ENCODE measurements around the gene SOX11.
"Not testable (repeated sequence)": the region's sequence is repeated elsewhere in the genome, so short reads cannot be mapped to it uniquely, and the experiment has no call there.

SOX11 gene

GRCh38 chr2:5691985-5692529 lies at the start of gene SOX11:
Gene SOX11, plus strand, starts transcription at chr2:5692384. Its CDS starts 338 bp downstream, at chr2:5692722.
- no peaks in the 10 kb centered on the region for H3K9me3 ChIP-seq (ENCODE audit: control insufficient read depth in 2 of 2, low read length in 2 of 2)
- H3K9ac ChIP-seq (ENCODE audit: low read length in 2 of 2) = no peak within 1 kb of the TSS
- peaks cover 21% of the 10 kb centered on the region for H3K4me1 ChIP-seq (ENCODE audit: control insufficient read depth, insufficient read depth, low read length)
- peak within 1 kb of the TSS in 1 of 2 donors; percentile 58 for H3K4me3 ChIP-seq (ENCODE audit: low read length in 2 of 2)
- peaks cover 25 to 70% of the 10 kb centered on the region in 2 donors for H3K27me3 ChIP-seq (ENCODE audit: control insufficient read depth in 1 of 2, insufficient read depth in 2 of 2, low read length in 2 of 2)
- H3K36me3 ChIP-seq (ENCODE audit: control insufficient read depth in 2 of 2, insufficient read depth in 2 of 2, low read length in 2 of 2) = no peaks in the 10 kb centered on the region
- H3K27ac ChIP-seq (ENCODE audit: low read length) = no peak within 1 kb of the TSS

- H3K27me3 ChIP-seq (ENCODE audit: control insufficient read depth in 1 of 2, insufficient read depth in 2 of 2, low read length in 2 of 2); H3K9ac ChIP-seq (ENCODE audit: low read length in 2 of 2); H3K36me3 ChIP-seq (ENCODE audit: control insufficient read depth in 2 of 2, insufficient read depth in 2 of 2, low read length in 2 of 2); H3K4me1 ChIP-seq (ENCODE audit: control insufficient read depth, insufficient read depth, low read length); H3K4me3 ChIP-seq (ENCODE audit: low read length in 2 of 2); H3K27ac ChIP-seq (ENCODE audit: low read length); H3K9me3 ChIP-seq (ENCODE audit: control insufficient read depth in 2 of 2, low read length in 2 of 2): not testable (repeated sequence)
Measured at GRCh38 chr2:5652734-5653133, 39.5 kb upstream of the SOX11 start.

- not testable (repeated sequence) for H3K9ac ChIP-seq (ENCODE audit: low read length in 2 of 2); H3K9me3 ChIP-seq (ENCODE audit: control insufficient read depth in 2 of 2, low read length in 2 of 2); H3K27me3 ChIP-seq (ENCODE audit: control insufficient read depth in 1 of 2, insufficient read depth in 2 of 2, low read length in 2 of 2); H3K4me1 ChIP-seq (ENCODE audit: control insufficient read depth, insufficient read depth, low read length); H3K36me3 ChIP-seq (ENCODE audit: control insufficient read depth in 2 of 2, insufficient read depth in 2 of 2, low read length in 2 of 2); H3K27ac ChIP-seq (ENCODE audit: low read length); H3K4me3 ChIP-seq (ENCODE audit: low read length in 2 of 2)
Measured at GRCh38 chr2:5653756-5654155, 38.4 kb upstream of the SOX11 start.

GRCh38 chr2:5657231-5657630 lies 35.0 kb upstream of the SOX11 start:
- H3K4me3 ChIP-seq (ENCODE audit: low read length in 2 of 2) = no peak overlapping the region
- no peak overlapping the region for H3K27ac ChIP-seq (ENCODE audit: low read length)
- H3K4me1 ChIP-seq (ENCODE audit: control insufficient read depth, insufficient read depth, low read length) = no peaks in the 10 kb centered on the region
- H3K27me3 ChIP-seq (ENCODE audit: control insufficient read depth in 1 of 2, insufficient read depth in 2 of 2, low read length in 2 of 2) = no peaks in the 10 kb centered on the region
- H3K9ac ChIP-seq (ENCODE audit: low read length in 2 of 2) = no peak overlapping the region
- H3K36me3 ChIP-seq (ENCODE audit: control insufficient read depth in 2 of 2, insufficient read depth in 2 of 2, low read length in 2 of 2) = no peaks in the 10 kb centered on the region
- no peaks in the 10 kb centered on the region for H3K9me3 ChIP-seq (ENCODE audit: control insufficient read depth in 2 of 2, low read length in 2 of 2)

- Histone ChIP-seq H3K27me3 (ENCODE audit: control insufficient read depth in 1 of 2, insufficient read depth in 2 of 2, low read length in 2 of 2) (no peaks in the 10 kb centered on the region), H3K9me3 (ENCODE audit: control insufficient read depth in 2 of 2, low read length in 2 of 2) (no peaks in the 10 kb centered on the region), H3K4me3 (ENCODE audit: low read length in 2 of 2) (no peak overlapping the region), H3K36me3 (ENCODE audit: control insufficient read depth in 2 of 2, insufficient read depth in 2 of 2, low read length in 2 of 2) (no peaks in the 10 kb centered on the region), H3K27ac (ENCODE audit: low read length) (no peak overlapping the region), H3K9ac (ENCODE audit: low read length in 2 of 2) (no peak overlapping the region), H3K4me1 (ENCODE audit: control insufficient read depth, insufficient read depth, low read length) (no peaks in the 10 kb centered on the region)
Measured at GRCh38 chr2:5660591-5660990, 31.6 kb upstream of the SOX11 start.

GRCh38 chr2:5661362-5661761 lies 30.8 kb upstream of the SOX11 start:
- Histone ChIP-seq H3K9me3 (ENCODE audit: control insufficient read depth in 2 of 2, low read length in 2 of 2) (no peaks in the 10 kb centered on the region), H3K9ac (ENCODE audit: low read length in 2 of 2) (no peak overlapping the region), H3K4me3 (ENCODE audit: low read length in 2 of 2) (no peak overlapping the region), H3K27me3 (ENCODE audit: control insufficient read depth in 1 of 2, insufficient read depth in 2 of 2, low read length in 2 of 2) (no peaks in the 10 kb centered on the region), H3K27ac (ENCODE audit: low read length) (no peak overlapping the region), H3K4me1 (ENCODE audit: control insufficient read depth, insufficient read depth, low read length) (no peaks in the 10 kb centered on the region), H3K36me3 (ENCODE audit: control insufficient read depth in 2 of 2, insufficient read depth in 2 of 2, low read length in 2 of 2) (no peaks in the 10 kb centered on the region)

GRCh38 chr2:5664278-5664681 lies 27.9 kb upstream of the SOX11 start:
- Histone ChIP-seq H3K4me3 (ENCODE audit: low read length in 2 of 2) (no peak overlapping the region), H3K36me3 (ENCODE audit: control insufficient read depth in 2 of 2, insufficient read depth in 2 of 2, low read length in 2 of 2) (no peaks in the 10 kb centered on the region), H3K9ac (ENCODE audit: low read length in 2 of 2) (no peak overlapping the region), H3K27ac (ENCODE audit: low read length) (no peak overlapping the region), H3K27me3 (ENCODE audit: control insufficient read depth in 1 of 2, insufficient read depth in 2 of 2, low read length in 2 of 2) (no peaks in the 10 kb centered on the region), H3K4me1 (ENCODE audit: control insufficient read depth, insufficient read depth, low read length) (no peaks in the 10 kb centered on the region), H3K9me3 (ENCODE audit: control insufficient read depth in 2 of 2, low read length in 2 of 2) (no peaks in the 10 kb centered on the region)

- no peaks in the 10 kb centered on the region for H3K4me1 ChIP-seq (ENCODE audit: control insufficient read depth, insufficient read depth, low read length)
- no peaks in the 10 kb centered on the region for H3K9me3 ChIP-seq (ENCODE audit: control insufficient read depth in 2 of 2, low read length in 2 of 2)
- H3K4me3 ChIP-seq (ENCODE audit: low read length in 2 of 2) = no peak overlapping the region
- H3K27me3 ChIP-seq (ENCODE audit: control insufficient read depth in 1 of 2, insufficient read depth in 2 of 2, low read length in 2 of 2) = no peaks in the 10 kb centered on the region
- no peak overlapping the region for H3K9ac ChIP-seq (ENCODE audit: low read length in 2 of 2)
- no peaks in the 10 kb centered on the region for H3K36me3 ChIP-seq (ENCODE audit: control insufficient read depth in 2 of 2, insufficient read depth in 2 of 2, low read length in 2 of 2)
- no peak overlapping the region for H3K27ac ChIP-seq (ENCODE audit: low read length)
Measured at GRCh38 chr2:5665066-5665465, 27.1 kb upstream of the SOX11 start.

- Histone ChIP-seq H3K4me3 (ENCODE audit: low read length in 2 of 2) (no peak overlapping the region), H3K27me3 (ENCODE audit: control insufficient read depth in 1 of 2, insufficient read depth in 2 of 2, low read length in 2 of 2) (no peaks in the 10 kb centered on the region), H3K36me3 (ENCODE audit: control insufficient read depth in 2 of 2, insufficient read depth in 2 of 2, low read length in 2 of 2) (no peaks in the 10 kb centered on the region), H3K9me3 (ENCODE audit: control insufficient read depth in 2 of 2, low read length in 2 of 2) (no peaks in the 10 kb centered on the region), H3K4me1 (ENCODE audit: control insufficient read depth, insufficient read depth, low read length) (no peaks in the 10 kb centered on the region), H3K27ac (ENCODE audit: low read length) (no peak overlapping the region), H3K9ac (ENCODE audit: low read length in 2 of 2) (no peak overlapping the region)
Measured at GRCh38 chr2:5666798-5667197, 25.4 kb upstream of the SOX11 start.

GRCh38 chr2:5667655-5668054 lies 24.5 kb upstream of the SOX11 start:
- H3K27me3 ChIP-seq (ENCODE audit: control insufficient read depth in 1 of 2, insufficient read depth in 2 of 2, low read length in 2 of 2) = not testable (repeated sequence)

GRCh38 chr2:5668682-5669250 lies 23.4 kb upstream of the SOX11 start:
- Histone ChIP-seq H3K9ac (ENCODE audit: low read length in 2 of 2) (no peak overlapping the region), H3K9me3 (ENCODE audit: control insufficient read depth in 2 of 2, low read length in 2 of 2) (no peaks in the 10 kb centered on the region), H3K4me3 (ENCODE audit: low read length in 2 of 2) (no peak overlapping the region), H3K36me3 (ENCODE audit: control insufficient read depth in 2 of 2, insufficient read depth in 2 of 2, low read length in 2 of 2) (no peaks in the 10 kb centered on the region), H3K4me1 (ENCODE audit: control insufficient read depth, insufficient read depth, low read length) (peaks cover 4% of the 10 kb centered on the region), H3K27ac (ENCODE audit: low read length) (no peak overlapping the region), H3K27me3 (ENCODE audit: control insufficient read depth in 1 of 2, insufficient read depth in 2 of 2, low read length in 2 of 2) (peaks cover 5 to 16% of the 10 kb centered on the region in 2 donors)

More at GRCh38 chr2:5667655-5668054, 24.5 kb upstream of the SOX11 start:
- not testable (repeated sequence) for H3K36me3 ChIP-seq (ENCODE audit: control insufficient read depth in 2 of 2, insufficient read depth in 2 of 2, low read length in 2 of 2); H3K9ac ChIP-seq (ENCODE audit: low read length in 2 of 2); H3K4me3 ChIP-seq (ENCODE audit: low read length in 2 of 2); H3K27ac ChIP-seq (ENCODE audit: low read length); H3K4me1 ChIP-seq (ENCODE audit: control insufficient read depth, insufficient read depth, low read length); H3K9me3 ChIP-seq (ENCODE audit: control insufficient read depth in 2 of 2, low read length in 2 of 2)
